Measurements from ENCODE around the gene GRIK4. TPM values are rescaled to one million over a fixed set of nuclear protein-coding genes. Genes with fewer than 3 reads are reported as not detected.

Gene GRIK4
- total RNA-seq, 1 donor from 2014 or later = 4.5 TPM

DNA sequence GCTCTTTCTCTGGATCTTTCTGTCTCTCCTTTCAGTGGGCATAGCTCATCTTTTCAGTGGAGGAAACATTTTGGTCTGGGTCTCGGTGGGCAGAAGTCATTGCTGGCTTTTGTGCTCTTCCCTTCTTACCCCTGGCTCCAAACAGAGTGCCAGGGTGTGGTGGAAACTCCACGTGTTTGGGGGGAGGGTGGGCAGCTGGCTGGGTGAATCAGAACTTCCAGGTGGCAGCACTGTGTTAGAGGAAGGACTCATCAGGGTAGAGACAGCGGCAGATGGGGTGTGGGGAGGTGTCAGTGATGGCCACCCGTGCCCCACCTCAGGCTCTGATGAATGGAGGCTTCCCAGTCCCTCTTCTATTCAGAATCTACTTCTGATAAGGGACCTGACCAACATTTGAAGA is 114.0 kb downstream of the GRIK4 start:
- DNase-seq (ENCODE audit: low spot score) = no peak
- TF ChIP-seq, protein P1, sequence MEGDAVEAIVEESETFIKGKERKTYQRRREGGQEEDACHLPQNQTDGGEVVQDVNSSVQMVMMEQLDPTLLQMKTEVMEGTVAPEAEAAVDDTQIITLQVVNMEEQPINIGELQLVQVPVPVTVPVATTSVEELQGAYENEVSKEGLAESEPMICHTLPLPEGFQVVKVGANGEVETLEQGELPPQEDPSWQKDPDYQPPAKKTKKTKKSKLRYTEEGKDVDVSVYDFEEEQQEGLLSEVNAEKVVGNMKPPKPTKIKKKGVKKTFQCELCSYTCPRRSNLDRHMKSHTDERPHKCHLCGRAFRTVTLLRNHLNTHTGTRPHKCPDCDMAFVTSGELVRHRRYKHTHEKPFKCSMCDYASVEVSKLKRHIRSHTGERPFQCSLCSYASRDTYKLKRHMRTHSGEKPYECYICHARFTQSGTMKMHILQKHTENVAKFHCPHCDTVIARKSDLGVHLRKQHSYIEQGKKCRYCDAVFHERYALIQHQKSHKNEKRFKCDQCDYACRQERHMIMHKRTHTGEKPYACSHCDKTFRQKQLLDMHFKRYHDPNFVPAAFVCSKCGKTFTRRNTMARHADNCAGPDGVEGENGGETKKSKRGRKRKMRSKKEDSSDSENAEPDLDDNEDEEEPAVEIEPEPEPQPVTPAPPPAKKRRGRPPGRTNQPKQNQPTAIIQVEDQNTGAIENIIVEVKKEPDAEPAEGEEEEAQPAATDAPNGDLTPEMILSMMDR (IDR thresholded peaks at IDR 0.05; ENCODE audit: unreplicated experiment) = no peak
- Mint-ChIP-seq H3K4me1 (ENCODE audit: unreplicated experiment) (peaks cover 10% of the 10 kb centered on the region), H3K4me3 (ENCODE audit: unreplicated experiment) (no peak overlapping the region), H3K27me3 (ENCODE audit: unreplicated experiment) (peaks cover 3% of the 10 kb centered on the region), H3K27ac (ENCODE audit: unreplicated experiment) (no peak overlapping the region), H3K9me3 (ENCODE audit: unreplicated experiment) (no peaks in the 10 kb centered on the region), H3K36me3 (ENCODE audit: low read depth, unreplicated experiment) (no peaks in the 10 kb centered on the region)

DNA sequence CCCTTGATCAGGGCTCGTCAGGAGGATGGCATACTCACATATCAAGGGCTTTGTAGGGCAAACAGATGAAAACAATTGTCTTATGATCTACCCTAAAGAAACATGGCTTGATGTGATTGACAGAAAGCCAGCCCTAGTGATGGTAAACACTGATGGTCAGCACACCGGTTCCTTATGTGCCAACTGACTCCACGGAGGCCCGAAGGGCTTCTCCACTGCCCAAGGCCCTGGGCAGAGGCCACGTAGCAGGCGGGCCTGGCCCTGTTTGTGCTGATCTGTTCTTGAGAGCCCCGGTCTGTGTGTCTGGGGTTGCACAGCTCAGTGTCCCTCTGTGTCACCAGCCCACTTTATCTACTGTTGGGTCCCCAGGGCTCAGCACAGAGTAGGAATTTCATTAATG is 115.2 kb downstream of the GRIK4 start:
- peaks cover 3% of the 10 kb centered on the region for H3K27me3 Mint-ChIP-seq (ENCODE audit: unreplicated experiment)
- H3K4me1 Mint-ChIP-seq (ENCODE audit: unreplicated experiment) = peaks cover 10% of the 10 kb centered on the region
- no peaks in the 10 kb centered on the region for H3K36me3 Mint-ChIP-seq (ENCODE audit: low read depth, unreplicated experiment)
- H3K27ac Mint-ChIP-seq (ENCODE audit: unreplicated experiment) = no peak overlapping the region
- DNase-seq (ENCODE audit: low spot score) = no peak
- no peaks in the 10 kb centered on the region for H3K9me3 Mint-ChIP-seq (ENCODE audit: unreplicated experiment)
- H3K4me3 Mint-ChIP-seq (ENCODE audit: unreplicated experiment) = no peak overlapping the region
- TF ChIP-seq, protein P1 (IDR thresholded peaks at IDR 0.05; ENCODE audit: unreplicated experiment) = no peak

DNA sequence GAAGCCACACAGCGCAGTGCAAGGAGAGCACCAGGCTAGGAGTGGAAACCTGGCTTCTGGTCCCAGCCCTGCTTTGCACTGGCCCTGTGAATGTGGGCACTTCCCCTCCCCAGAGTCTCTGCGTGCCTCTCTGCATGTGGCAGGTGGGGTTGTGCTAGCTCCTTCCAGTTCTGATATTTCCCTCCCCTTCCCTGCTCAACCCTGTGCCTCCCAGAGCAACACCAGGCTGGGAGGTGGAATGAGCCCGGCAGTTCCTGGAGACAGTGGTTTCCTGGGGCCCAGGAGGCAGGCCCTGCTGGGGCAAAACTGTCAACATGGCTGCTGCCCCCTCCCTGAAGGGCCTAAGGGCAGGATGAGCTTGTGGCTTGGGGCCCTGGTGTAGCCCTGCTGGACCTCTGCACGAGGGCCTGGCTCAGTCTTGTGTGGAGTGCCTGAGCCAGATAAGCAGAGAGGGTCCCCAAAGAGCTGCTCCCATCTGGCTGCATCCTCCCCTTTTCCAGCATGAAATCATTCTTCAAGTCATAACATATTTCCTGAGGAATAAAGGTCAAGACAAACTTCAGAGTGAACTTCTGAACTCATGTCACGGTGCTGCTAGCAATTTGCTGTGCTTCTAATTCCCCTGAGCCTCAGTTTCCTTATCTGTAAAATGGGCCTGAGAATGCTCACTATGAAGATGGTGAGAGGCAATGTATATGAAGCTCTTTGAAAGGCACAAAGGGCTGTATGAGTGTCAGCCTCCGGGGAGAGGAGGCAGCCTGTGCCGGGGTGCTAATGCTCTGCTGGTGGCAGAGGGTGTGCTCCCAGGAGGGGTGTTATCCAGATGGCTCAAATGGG is 116.0 kb downstream of the GRIK4 start:
- TF ChIP-seq, protein P1 (IDR thresholded peaks at IDR 0.05; ENCODE audit: unreplicated experiment) = no peak
- no peak for DNase-seq (ENCODE audit: low spot score)
- Mint-ChIP-seq H3K36me3 (ENCODE audit: low read depth, unreplicated experiment) (no peaks in the 10 kb centered on the region), H3K4me1 (ENCODE audit: unreplicated experiment) (peaks cover 8% of the 10 kb centered on the region), H3K27ac (ENCODE audit: unreplicated experiment) (no peak overlapping the region), H3K4me3 (ENCODE audit: unreplicated experiment) (no peak overlapping the region), H3K27me3 (ENCODE audit: unreplicated experiment) (peaks cover 3% of the 10 kb centered on the region), H3K9me3 (ENCODE audit: unreplicated experiment) (no peaks in the 10 kb centered on the region)

DNA sequence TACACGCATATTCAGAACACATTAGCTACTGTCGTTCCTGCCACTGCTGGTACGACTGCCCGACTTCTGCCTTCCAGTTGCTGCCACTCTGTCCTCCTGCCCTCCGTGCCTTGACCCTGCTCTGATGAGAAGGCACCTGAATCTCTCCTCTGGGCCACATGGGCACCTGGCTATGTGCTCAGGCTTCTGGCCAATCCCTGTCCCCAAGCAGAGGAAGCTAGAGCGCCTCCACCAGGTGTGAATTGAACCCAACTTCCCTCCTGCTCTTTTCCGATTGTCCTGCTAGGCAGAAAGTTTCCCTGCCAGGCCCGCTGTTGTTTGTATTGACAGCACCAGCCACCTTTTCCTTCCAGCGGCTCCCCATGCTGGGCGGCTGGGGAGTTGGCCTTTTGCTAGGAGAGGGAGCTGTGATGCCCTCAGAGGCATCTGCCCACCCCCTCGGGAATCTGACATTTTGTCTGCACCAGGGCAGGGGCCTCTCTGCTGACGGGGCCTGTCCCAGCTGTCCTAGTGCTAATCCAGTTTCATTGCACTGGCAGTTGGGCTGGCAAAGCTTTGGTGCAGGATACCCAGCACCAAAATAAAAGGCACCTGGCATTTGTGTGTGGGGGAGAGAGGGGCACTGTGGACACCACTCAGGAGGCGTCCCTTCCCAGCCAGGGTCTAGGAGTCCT is 118.0 kb downstream of the GRIK4 start:
- DNase-seq (ENCODE audit: low spot score) = no peak
- Mint-ChIP-seq H3K27ac (ENCODE audit: unreplicated experiment) (no peak overlapping the region), H3K4me3 (ENCODE audit: unreplicated experiment) (no peak overlapping the region), H3K4me1 (ENCODE audit: unreplicated experiment) (peaks cover 6% of the 10 kb centered on the region), H3K9me3 (ENCODE audit: unreplicated experiment) (no peaks in the 10 kb centered on the region), H3K27me3 (ENCODE audit: unreplicated experiment) (peaks cover 1% of the 10 kb centered on the region), H3K36me3 (ENCODE audit: low read depth, unreplicated experiment) (no peaks in the 10 kb centered on the region)
- TF ChIP-seq, protein P1 (IDR thresholded peaks at IDR 0.05; ENCODE audit: unreplicated experiment) = no peak

DNA sequence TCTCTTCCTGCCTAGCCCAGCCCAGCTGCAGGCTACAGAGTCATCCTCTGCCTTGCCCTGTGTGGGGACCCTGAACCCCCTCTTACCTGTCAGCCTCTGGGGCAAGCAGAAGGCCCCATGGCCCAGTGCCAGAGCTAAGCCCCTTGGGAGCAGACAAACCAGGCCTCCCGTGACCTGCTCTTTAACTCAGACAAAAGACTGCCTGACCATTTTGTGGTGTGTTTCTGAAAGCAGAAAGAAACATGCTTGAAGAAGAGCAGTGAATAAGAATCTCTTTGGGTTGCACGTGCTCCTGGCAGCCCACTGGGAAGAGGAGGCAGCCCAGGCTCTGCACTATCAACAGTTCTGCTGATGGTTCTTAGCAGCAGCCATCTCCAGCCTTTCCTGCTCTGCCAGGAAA is 118.6 kb downstream of the GRIK4 start:
- Mint-ChIP-seq H3K27ac (ENCODE audit: unreplicated experiment) (no peak overlapping the region), H3K36me3 (ENCODE audit: low read depth, unreplicated experiment) (no peaks in the 10 kb centered on the region), H3K4me3 (ENCODE audit: unreplicated experiment) (no peak overlapping the region), H3K4me1 (ENCODE audit: unreplicated experiment) (peaks cover 6% of the 10 kb centered on the region), H3K27me3 (ENCODE audit: unreplicated experiment) (peaks cover 1% of the 10 kb centered on the region), H3K9me3 (ENCODE audit: unreplicated experiment) (no peaks in the 10 kb centered on the region)
- DNase-seq (ENCODE audit: low spot score) = no peak
- TF ChIP-seq, protein P1 (IDR thresholded peaks at IDR 0.05; ENCODE audit: unreplicated experiment) = no peak
